HCT116 (cell line): ENCODE data around the gene THTPA.

Experiments
- CEBPB ChIP-seq: IDR thresholded peaks from 2 replicates; pipeline ENCODE4 v1.6.1; 2012; ENCODE audit warnings: low read depth
- CTCF ChIP-seq, 3 experiments: fragments of 200-600 bp in 1 of 3; sonication (generic) in 1 of 3; IDR thresholded peaks in 2 of 3; conservative IDR thresholded peaks in 1 of 3; 2 replicates each; pipeline ENCODE4 v1.5.1; 2012 to 2017; ENCODE audit warnings: low read depth in 2 of 3, low read length in 2 of 3, antibody characterized with exemption in 1 of 3, borderline replicate concordance in 1 of 3, control low read depth in 1 of 3, mild to moderate bottlenecking in 1 of 3, mixed read lengths in 1 of 3, mixed run types in 1 of 3, moderate library complexity in 1 of 3; ENCODE audit not compliant: insufficient read depth in 1 of 3
- EGR1 ChIP-seq: IDR thresholded peaks from 2 replicates; pipeline ENCODE4 v1.6.1; 2012; ENCODE audit warnings: low read depth
- JUND ChIP-seq: IDR thresholded peaks from 2 replicates; pipeline ENCODE4 v1.6.1; 2012
- REST ChIP-seq: IDR thresholded peaks from 2 replicates; pipeline ENCODE4 v1.6.1; 2012; ENCODE audit warnings: low read depth
- SRF ChIP-seq: IDR thresholded peaks from 2 replicates; pipeline ENCODE4 v1.6.1; 2012; ENCODE audit warnings: low read depth
- ZNF274 ChIP-seq: fragments of 200-500 bp; sonication (Bioruptor generic); IDR thresholded peaks from 2 replicates; pipeline ENCODE4 v1.6.1; 2014; ENCODE audit warnings: mild to moderate bottlenecking, low read depth, low read length, inconsistent platforms
- TF ChIP-seq, protein P1 (sequence below): IDR thresholded peaks from 2 replicates; pipeline ENCODE4 v1.6.1; 2011; ENCODE audit warnings: mild to moderate bottlenecking, low read length, moderate library complexity; ENCODE audit not compliant: insufficient replicate concordance; ENCODE audit errors: extremely low read depth
- TF ChIP-seq, protein P2 (sequence below): IDR thresholded peaks from 2 replicates; pipeline ENCODE4 v1.6.1; 2012

- no peak for TF ChIP-seq EGR1
- no peak for TF ChIP-seq REST
- no peak for TF ChIP-seq CTCF (IDR thresholded peaks at IDR 0.05 in 2 of 3, conservative IDR thresholded peaks at IDR 0.05 in 1 of 3; ENCODE audit: borderline replicate concordance in 1 of 3, insufficient read depth in 1 of 3, low read depth in 2 of 3, low read length in 2 of 3)
- TF ChIP-seq, protein P1, sequence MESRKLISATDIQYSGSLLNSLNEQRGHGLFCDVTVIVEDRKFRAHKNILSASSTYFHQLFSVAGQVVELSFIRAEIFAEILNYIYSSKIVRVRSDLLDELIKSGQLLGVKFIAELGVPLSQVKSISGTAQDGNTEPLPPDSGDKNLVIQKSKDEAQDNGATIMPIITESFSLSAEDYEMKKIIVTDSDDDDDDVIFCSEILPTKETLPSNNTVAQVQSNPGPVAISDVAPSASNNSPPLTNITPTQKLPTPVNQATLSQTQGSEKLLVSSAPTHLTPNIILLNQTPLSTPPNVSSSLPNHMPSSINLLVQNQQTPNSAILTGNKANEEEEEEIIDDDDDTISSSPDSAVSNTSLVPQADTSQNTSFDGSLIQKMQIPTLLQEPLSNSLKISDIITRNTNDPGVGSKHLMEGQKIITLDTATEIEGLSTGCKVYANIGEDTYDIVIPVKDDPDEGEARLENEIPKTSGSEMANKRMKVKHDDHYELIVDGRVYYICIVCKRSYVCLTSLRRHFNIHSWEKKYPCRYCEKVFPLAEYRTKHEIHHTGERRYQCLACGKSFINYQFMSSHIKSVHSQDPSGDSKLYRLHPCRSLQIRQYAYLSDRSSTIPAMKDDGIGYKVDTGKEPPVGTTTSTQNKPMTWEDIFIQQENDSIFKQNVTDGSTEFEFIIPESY, result no peak
- no peak for TF ChIP-seq ZNF274
- TF ChIP-seq CEBPB, result no peak
- TF ChIP-seq, protein P2, sequence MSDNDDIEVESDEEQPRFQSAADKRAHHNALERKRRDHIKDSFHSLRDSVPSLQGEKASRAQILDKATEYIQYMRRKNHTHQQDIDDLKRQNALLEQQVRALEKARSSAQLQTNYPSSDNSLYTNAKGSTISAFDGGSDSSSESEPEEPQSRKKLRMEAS, result no peak
- no peak for TF ChIP-seq JUND
- TF ChIP-seq SRF, result no peak
These were observed 20.1 kb upstream of the THTPA start for GRCh38 chr14:23535943-23536342.
